ENCODE measurements around the gene EIF2B4.
"Not testable (repeated sequence)": the region's sequence is repeated elsewhere in the genome, so short reads cannot be mapped to it uniquely, and the experiment has no call there.

Gene EIF2B4

GRCh38 chr2:27335311-27335710 lies 34.8 kb downstream of the EIF2B4 start:
- no peak for DNase-seq (ENCODE audit: low read depth)
- no peak for TF ChIP-seq CTCF (IDR thresholded peaks at IDR 0.05; ENCODE audit: control insufficient read depth, insufficient read depth, low read depth, low read length, missing control alignments)

GRCh38 chr2:27324720-27325119 lies 45.4 kb downstream of the EIF2B4 start:
- TF ChIP-seq CTCF (IDR thresholded peaks at IDR 0.05; ENCODE audit: control insufficient read depth, insufficient read depth, low read depth, low read length, missing control alignments) = no peak
- H3K4me3 ChIP-seq (ENCODE audit: control insufficient read depth, low read depth, low read length) = no peak overlapping the region
- no peak for DNase-seq (ENCODE audit: low read depth)

More at GRCh38 chr2:27335311-27335710, 34.8 kb downstream of the EIF2B4 start:
- no peak overlapping the region for H3K4me3 ChIP-seq (ENCODE audit: control insufficient read depth, low read depth, low read length)

GRCh38 chr2:27323596-27324285 lies 46.4 kb downstream of the EIF2B4 start:
- DNase-seq (ENCODE audit: low read depth) = no peak
- peak overlapping the region; percentile 83 for H3K4me3 ChIP-seq (ENCODE audit: control insufficient read depth, low read depth, low read length)
- no peak for TF ChIP-seq CTCF (IDR thresholded peaks at IDR 0.05; ENCODE audit: control insufficient read depth, insufficient read depth, low read depth, low read length, missing control alignments)

DNA sequence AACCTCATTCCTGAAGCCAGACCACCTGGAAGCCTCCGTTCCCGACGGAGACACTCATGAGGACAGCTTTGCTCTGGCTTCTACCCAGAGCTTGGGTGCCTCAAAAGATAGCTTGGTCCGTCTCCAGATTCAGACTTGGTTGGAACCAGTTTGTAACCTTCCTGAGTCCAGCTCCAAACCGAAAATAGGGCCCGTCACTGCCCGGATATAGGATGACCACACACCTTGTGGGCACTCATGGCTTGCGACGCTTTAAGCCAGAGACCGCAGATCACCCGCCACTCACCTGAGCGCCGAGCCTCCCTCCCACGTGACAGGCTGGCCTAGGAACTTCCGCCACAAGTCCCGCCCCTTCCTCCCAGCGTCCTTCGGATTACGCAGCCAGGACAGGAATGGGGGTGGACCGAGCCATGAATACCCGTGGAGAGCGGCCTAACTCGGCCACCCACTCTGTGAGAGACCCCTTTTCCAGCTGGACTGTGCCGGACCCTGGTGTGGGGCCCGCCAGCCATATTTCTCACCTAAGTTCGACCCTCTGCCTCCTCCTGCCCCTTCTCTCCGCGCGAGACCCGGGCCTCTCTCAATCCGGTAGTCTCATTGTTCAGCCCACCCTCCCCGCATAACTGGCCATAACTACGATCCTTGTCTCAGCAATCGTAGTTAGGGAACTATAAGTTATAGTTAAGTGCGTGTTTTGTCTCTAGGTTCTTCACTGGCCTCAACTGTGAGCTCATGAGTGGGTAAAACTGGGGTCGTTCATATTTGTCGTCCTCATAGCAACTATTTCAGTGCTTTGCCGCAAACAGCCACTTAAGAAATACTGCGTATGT lies 47.2 kb downstream of the EIF2B4 start, which contains the start of gene MPV17:
Gene MPV17, minus strand, starts transcription at position 332 of the 830 bp plus-strand sequence. CDS start 580 bp downstream, outside the sequence.
- H3K4me3 ChIP-seq (ENCODE audit: control insufficient read depth, low read depth, low read length) = peak within 1 kb of the TSS; percentile 83
- peak; percentile 71 for DNase-seq (ENCODE audit: low read depth)
- TF ChIP-seq CTCF (IDR thresholded peaks at IDR 0.05; ENCODE audit: control insufficient read depth, insufficient read depth, low read depth, low read length, missing control alignments) = no peak

- peak overlapping the region; percentile 83 for H3K4me3 ChIP-seq (ENCODE audit: control insufficient read depth, low read depth, low read length)
- TF ChIP-seq CTCF (IDR thresholded peaks at IDR 0.05; ENCODE audit: control insufficient read depth, insufficient read depth, low read depth, low read length, missing control alignments) = no peak
- DNase-seq (ENCODE audit: low read depth) = no peak
Measured at GRCh38 chr2:27322301-27322765, 47.8 kb downstream of the EIF2B4 start.

- H3K4me3 ChIP-seq (ENCODE audit: control insufficient read depth, low read depth, low read length) = no peak overlapping the region
- peak; percentile 75 for TF ChIP-seq CTCF (IDR thresholded peaks at IDR 0.05; ENCODE audit: control insufficient read depth, insufficient read depth, low read depth, low read length, missing control alignments)
- peak; percentile 97 for DNase-seq (ENCODE audit: low read depth)
Measured at GRCh38 chr2:27320958-27321543, 49.1 kb downstream of the EIF2B4 start.

DNA sequence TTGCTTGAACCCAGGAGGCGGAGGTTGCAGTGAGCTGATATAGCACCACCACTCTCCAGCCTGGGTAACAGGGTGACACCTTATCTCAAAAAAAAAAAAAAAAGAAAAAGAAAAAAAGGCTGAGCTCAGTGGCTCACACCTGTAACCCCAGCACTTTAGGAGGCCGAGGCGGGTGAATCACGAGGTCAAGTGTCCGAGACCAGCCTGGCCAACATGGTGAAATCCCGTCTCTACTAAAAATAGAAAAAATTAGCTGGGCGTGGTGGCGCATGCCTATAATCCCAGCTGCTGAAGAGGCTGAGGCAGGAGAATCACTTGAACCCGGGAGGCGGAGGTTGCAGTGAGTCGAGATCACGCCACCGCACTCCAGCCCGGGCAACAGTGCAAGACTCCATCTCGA lies 50.3 kb downstream of the EIF2B4 start:
- not testable (repeated sequence) for DNase-seq (ENCODE audit: low read depth); H3K4me3 ChIP-seq (ENCODE audit: control insufficient read depth, low read depth, low read length)
